Keratinocyte (primary cell): ENCODE results near the gene IFT81.
"Not testable (repeated sequence)": the region's sequence is repeated elsewhere in the genome, so short reads cannot be mapped to it uniquely, and the experiment has no call there.

Experiments
- EZH2 ChIP-seq: IDR thresholded peaks from one replicate; pipeline ENCODE4 v1.6.1; 2012; ENCODE audit warnings: inconsistent platforms, mild to moderate bottlenecking, low read length, moderate library complexity
- TF ChIP-seq, protein P1 (sequence below), 3 experiments: IDR thresholded peaks in 1 of 3; conservative IDR thresholded peaks in 1 of 3; optimal IDR thresholded peaks in 1 of 3; 2 replicates in 2 of 3; 3 replicates in 1 of 3; pipeline versions ENCODE3 to v1.5.1; 2011; ENCODE audit warnings: low read length in 3 of 3, mild to moderate bottlenecking in 3 of 3, moderate library complexity in 2 of 3, control low read depth in 1 of 3, inconsistent platforms in 1 of 3; ENCODE audit not compliant: insufficient read depth in 2 of 3; ENCODE audit errors: extremely low read depth in 1 of 3

DNA sequence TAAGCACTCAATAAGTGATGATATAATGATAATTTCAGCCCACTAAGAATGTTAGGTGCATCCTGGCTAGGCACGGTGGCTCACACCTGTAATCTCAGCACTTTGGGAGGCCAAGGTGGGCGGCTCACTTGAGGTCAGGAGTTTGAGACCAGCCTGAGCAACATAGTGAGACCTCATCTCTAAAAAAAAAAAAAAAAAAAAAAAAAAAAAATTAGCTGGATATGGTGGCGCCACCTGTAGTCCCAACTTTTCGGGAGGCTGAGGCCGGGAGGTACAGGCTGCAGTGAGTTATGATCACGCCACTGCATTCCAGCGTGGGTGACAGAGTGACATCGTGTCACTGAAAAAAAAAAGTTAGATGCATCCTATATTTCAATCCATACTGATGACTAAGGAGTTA lies 6.9 kb upstream of the IFT81 start:
- TF ChIP-seq, protein P1, sequence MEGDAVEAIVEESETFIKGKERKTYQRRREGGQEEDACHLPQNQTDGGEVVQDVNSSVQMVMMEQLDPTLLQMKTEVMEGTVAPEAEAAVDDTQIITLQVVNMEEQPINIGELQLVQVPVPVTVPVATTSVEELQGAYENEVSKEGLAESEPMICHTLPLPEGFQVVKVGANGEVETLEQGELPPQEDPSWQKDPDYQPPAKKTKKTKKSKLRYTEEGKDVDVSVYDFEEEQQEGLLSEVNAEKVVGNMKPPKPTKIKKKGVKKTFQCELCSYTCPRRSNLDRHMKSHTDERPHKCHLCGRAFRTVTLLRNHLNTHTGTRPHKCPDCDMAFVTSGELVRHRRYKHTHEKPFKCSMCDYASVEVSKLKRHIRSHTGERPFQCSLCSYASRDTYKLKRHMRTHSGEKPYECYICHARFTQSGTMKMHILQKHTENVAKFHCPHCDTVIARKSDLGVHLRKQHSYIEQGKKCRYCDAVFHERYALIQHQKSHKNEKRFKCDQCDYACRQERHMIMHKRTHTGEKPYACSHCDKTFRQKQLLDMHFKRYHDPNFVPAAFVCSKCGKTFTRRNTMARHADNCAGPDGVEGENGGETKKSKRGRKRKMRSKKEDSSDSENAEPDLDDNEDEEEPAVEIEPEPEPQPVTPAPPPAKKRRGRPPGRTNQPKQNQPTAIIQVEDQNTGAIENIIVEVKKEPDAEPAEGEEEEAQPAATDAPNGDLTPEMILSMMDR (optimal IDR thresholded peaks at IDR 0.05 in 1 of 3, IDR thresholded peaks at IDR 0.05 in 1 of 3, conservative IDR thresholded peaks at IDR 0.05 in 1 of 3; ENCODE audit: extremely low read depth in 1 of 3, insufficient read depth in 2 of 3, low read length in 3 of 3): peak in 1 of 3 experiments; percentile 27
- TF ChIP-seq EZH2: not testable (repeated sequence)
